ENCODE results near the gene RNU1-2.
"Not testable (repeated sequence)": the region's sequence is repeated elsewhere in the genome, so short reads cannot be mapped to it uniquely, and the experiment has no call there.

- TF ChIP-seq, protein P1, sequence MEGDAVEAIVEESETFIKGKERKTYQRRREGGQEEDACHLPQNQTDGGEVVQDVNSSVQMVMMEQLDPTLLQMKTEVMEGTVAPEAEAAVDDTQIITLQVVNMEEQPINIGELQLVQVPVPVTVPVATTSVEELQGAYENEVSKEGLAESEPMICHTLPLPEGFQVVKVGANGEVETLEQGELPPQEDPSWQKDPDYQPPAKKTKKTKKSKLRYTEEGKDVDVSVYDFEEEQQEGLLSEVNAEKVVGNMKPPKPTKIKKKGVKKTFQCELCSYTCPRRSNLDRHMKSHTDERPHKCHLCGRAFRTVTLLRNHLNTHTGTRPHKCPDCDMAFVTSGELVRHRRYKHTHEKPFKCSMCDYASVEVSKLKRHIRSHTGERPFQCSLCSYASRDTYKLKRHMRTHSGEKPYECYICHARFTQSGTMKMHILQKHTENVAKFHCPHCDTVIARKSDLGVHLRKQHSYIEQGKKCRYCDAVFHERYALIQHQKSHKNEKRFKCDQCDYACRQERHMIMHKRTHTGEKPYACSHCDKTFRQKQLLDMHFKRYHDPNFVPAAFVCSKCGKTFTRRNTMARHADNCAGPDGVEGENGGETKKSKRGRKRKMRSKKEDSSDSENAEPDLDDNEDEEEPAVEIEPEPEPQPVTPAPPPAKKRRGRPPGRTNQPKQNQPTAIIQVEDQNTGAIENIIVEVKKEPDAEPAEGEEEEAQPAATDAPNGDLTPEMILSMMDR (IDR thresholded peaks at IDR 0.05) = not testable (repeated sequence)
- TF ChIP-seq POLR2A (IDR thresholded peaks at IDR 0.05) = not testable (repeated sequence)
Observed at GRCh38 chr1:16912742-16913141, 17.0 kb downstream of the RNU1-2 start.
